Measurements from ENCODE around the gene ALDH8A1.

GRCh38 chr6:134908906-134909516, 40.9 kb downstream of the ALDH8A1 start:
- no peak for TF ChIP-seq CTCF (IDR thresholded peaks at IDR 0.05; ENCODE audit: poor library complexity)
- no peak for TF ChIP-seq EZH2phosphoT487 (IDR thresholded peaks at IDR 0.05; ENCODE audit: low read depth, severe bottlenecking, unreplicated experiment)
- no peak for TF ChIP-seq EZH2 (IDR thresholded peaks at IDR 0.05; ENCODE audit: borderline replicate concordance)

Data from hepatocyte (in vitro differentiated cells).